NOMO-1 treated with DMSO at 0.1 percent for 48 hours (cell line): ENCODE results near the gene FALEC.

Experiments
- DNase-seq: peaks from one replicate; lab custom pipeline; 2025; ENCODE audit not compliant: unreplicated experiment; lab: John Stamatoyannopoulos, UW

FALEC gene

GRCh38 chr1:150515328-150516049 lies at the start of gene FALEC:
Gene FALEC (plus strand): TSS chr1:150515752.
- DNase-seq: peak; percentile 94

DNA sequence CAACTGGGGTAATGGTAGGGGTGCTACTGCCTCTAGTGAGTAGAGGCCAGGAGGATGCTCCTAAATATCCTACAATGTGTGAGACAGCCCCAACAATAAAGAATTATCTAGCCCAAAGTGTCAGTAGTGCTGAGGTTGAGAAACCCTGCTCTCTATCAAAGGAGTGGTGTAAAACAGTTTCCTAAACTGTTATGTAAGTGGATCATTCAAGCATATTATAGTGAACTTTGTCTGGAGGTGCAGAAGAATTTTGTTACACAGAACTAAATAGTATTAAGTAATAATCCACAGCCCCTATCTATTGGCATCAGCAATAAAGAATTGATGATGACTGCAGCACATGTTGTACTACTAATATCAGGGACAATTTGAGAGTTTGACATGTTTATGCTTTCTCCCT lies 48.6 kb upstream of the FALEC start:
- DNase-seq: no peak

- no peak for DNase-seq
Observed at GRCh38 chr1:150469291-150469690, 46.3 kb upstream of the FALEC start.

- no peak for DNase-seq
Observed at GRCh38 chr1:150472601-150473200, 42.9 kb upstream of the FALEC start.

DNA sequence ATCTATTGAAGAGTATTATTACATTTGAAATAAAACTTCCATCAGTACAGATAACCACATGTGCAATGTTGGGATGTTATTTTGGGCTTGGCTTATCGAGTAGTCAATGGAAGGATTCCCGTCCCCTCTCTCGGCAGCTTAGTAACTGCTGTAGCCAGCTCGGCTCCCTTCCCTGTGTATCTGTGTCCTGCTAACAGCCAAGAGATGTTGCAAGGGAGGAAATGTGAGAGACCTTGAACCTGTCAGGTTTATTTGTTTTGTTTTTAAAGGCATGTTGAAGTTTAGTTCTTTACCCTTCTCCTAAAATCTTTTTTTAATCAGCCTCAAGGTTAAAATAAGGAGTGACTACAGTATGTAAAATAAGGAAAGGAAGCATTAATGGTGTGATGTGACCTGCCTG lies 41.9 kb upstream of the FALEC start:
- no peak for DNase-seq

GRCh38 chr1:150474869-150475268 lies 40.7 kb upstream of the FALEC start:
- DNase-seq: no peak

DNA sequence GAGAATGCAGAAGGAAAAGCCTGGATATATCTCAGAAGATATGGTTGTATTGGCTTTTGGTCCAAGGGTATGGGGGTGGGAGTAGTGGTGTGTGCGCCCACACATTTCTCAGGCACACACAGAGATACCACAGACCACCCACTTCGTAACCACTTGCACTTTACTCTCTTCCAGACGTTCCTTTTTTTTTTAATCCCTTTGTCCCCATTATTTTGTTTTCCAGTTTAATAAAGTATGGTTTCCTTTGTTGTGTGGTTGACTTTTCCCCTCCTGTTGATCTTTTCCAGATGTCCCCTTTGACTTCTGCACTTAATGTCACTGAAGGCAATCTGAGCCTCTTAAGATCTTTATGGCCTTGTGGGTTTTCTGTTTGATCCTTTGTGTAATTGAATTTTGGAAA lies 38.8 kb upstream of the FALEC start:
- DNase-seq: no peak

GRCh38 chr1:150477320-150477719 lies 38.2 kb upstream of the FALEC start:
- DNase-seq: no peak

GRCh38 chr1:150477733-150478132 lies 37.8 kb upstream of the FALEC start:
- DNase-seq: peak; percentile 1

GRCh38 chr1:150479370-150479769 lies 36.2 kb upstream of the FALEC start:
- no peak for DNase-seq

DNA sequence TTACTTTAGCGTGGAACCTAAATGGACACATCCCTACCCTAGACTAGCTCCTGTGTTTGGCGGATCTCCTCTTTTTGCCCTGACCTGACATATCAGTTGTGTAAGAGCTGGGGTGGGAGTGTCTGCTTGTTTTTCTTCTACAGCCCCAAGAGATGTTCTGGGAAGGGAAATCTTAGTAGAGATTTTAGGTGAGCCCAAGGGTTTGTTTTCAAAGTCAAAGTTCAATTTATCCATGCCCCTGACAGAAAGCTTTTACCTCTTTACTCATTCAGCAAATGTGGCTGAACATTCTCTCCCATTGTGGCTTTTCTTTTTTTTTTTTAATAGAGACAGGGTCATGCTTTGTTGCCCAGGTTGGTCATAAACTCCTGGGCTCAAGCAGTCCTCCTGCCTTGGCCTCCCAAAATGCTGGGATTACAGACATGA lies 35.6 kb upstream of the FALEC start:
- no peak for DNase-seq

- DNase-seq: no peak
Observed at GRCh38 chr1:150484431-150484830, 31.1 kb upstream of the FALEC start.

- peak; percentile 23 for DNase-seq
Observed at GRCh38 chr1:150484861-150485260, 30.7 kb upstream of the FALEC start.

- peak; percentile 98 for DNase-seq
Observed at GRCh38 chr1:150486966-150487762, 28.4 kb upstream of the FALEC start, which contains the start of gene TARS2. Gene TARS2 (plus strand): TSS chr1:150487419. CDS start chr1:150487451, 32 bp downstream.

DNA sequence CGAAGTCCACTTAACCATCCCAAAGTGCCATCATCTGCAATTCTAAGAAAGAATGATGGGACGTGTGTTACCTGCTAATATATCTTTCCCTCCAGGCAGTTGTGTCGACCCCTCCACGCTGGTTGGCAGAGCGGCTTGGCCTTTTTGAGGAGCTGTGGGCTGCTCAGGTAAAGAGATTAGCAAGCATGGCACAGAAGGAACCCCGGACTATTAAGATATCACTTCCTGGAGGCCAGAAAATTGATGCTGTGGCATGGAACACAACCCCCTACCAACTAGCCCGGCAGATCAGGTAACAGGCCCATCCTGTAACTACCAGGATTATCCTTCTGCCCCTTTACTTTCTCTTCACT lies 27.8 kb upstream of the FALEC start:
- peak; percentile 5 for DNase-seq

GRCh38 chr1:150493175-150493574 lies 22.4 kb upstream of the FALEC start:
- no peak for DNase-seq

GRCh38 chr1:150498342-150498741 lies 17.2 kb upstream of the FALEC start:
- no peak for DNase-seq

DNA sequence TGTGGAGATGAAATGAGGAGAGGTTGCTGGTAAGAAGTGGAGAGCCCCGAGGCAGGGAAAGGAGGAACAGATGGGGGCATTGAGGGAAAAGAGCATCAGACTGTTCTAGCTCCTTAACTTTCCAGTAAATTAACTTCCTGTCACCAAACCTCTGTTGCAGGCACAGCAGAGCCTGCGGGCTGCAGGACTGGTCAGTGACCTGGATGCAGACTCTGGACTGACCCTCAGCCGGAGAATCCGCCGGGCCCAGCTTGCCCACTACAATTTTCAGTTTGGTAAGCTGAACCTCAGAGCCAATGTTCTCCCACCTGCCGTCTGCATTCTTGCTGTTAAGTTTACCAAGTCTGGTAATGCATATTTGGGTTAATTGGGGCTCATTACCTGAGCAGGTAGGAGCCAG lies 10.1 kb upstream of the FALEC start:
- DNase-seq: no peak

- DNase-seq: peak; percentile 42
Observed at GRCh38 chr1:150507912-150508864, 7.4 kb upstream of the FALEC start, which contains the start of gene ECM1. Gene ECM1 (plus strand): TSS chr1:150508109. CDS start chr1:150508210, 101 bp downstream.

- no peak for DNase-seq
Observed at GRCh38 chr1:150508982-150509381, 6.6 kb upstream of the FALEC start.

GRCh38 chr1:150511551-150511950 lies 4.0 kb upstream of the FALEC start:
- DNase-seq: no peak
